DND-41 (cell line): ENCODE results near the gene RELN.

Experiments
- ATAC-seq: fragments of 200-7000 bp; cut with Tn5 transposase; 3 replicates; pipeline ENCODE4 v1.9.1; 2021; ENCODE audit warnings: low read depth; ENCODE audit not compliant: insufficient read depth
- DNase-seq: peaks from one replicate; pipeline ENCODE4 v3.0.0-alpha.2; 2020
- H2AFZ ChIP-seq: 2 replicates; pipeline ENCODE4 v1.6.0; 2012; ENCODE audit warnings: low read depth, low read length
- H3K27ac ChIP-seq: 2 replicates; pipeline ENCODE4 v1.5.1; 2012; ENCODE audit warnings: low read length, inconsistent platforms
- H3K27me3 ChIP-seq: fragments of 200-600 bp; sonication (generic); 2 replicates; pipeline ENCODE4 v1.6.0; 2012; ENCODE audit warnings: low read length, mild to moderate bottlenecking, inconsistent platforms; ENCODE audit not compliant: insufficient read depth, poor library complexity
- H3K36me3 ChIP-seq: 2 replicates; pipeline ENCODE4 v1.5.1; 2012; ENCODE audit warnings: low read length, inconsistent platforms; ENCODE audit not compliant: insufficient read depth
- H3K4me1 ChIP-seq: 2 replicates; pipeline ENCODE4 v1.5.1; 2012; ENCODE audit warnings: mild to moderate bottlenecking, low read length; ENCODE audit not compliant: insufficient read depth
- H3K4me2 ChIP-seq: 2 replicates; pipeline ENCODE4 v1.6.0; 2012; ENCODE audit warnings: mild to moderate bottlenecking, moderate library complexity, low read length, inconsistent platforms; ENCODE audit not compliant: insufficient read depth
- H3K4me3 ChIP-seq, 2 experiments: fragments of 200-600 bp in 1 of 2; shearing (Covaris generic) in 1 of 2; 2 replicates each; pipeline ENCODE4 v1.5.1; 2012 to 2016; ENCODE audit warnings: inconsistent platforms in 2 of 2, low read length in 2 of 2, mild to moderate bottlenecking in 2 of 2, low read depth in 1 of 2, moderate library complexity in 1 of 2
- H3K79me2 ChIP-seq: 2 replicates; pipeline ENCODE4 v1.6.0; 2012; ENCODE audit warnings: low read length, inconsistent platforms; ENCODE audit not compliant: insufficient read depth
- H3K9ac ChIP-seq: 2 replicates; pipeline ENCODE4 v1.6.0; 2012; ENCODE audit warnings: low read depth, mild to moderate bottlenecking, inconsistent platforms, low read length, moderate library complexity
- H3K9me3 ChIP-seq: 2 replicates; pipeline ENCODE4 v1.5.1; 2012; ENCODE audit warnings: low read length, moderate library complexity, mild to moderate bottlenecking, inconsistent platforms; ENCODE audit not compliant: insufficient read depth, severe bottlenecking
- H4K20me1 ChIP-seq: 2 replicates; pipeline ENCODE4 v1.6.0; 2012; ENCODE audit warnings: low read length; ENCODE audit not compliant: insufficient read depth
- EZH2 ChIP-seq: IDR thresholded peaks from 3 replicates; pipeline ENCODE4 v1.6.1; 2012; ENCODE audit warnings: borderline replicate concordance, low read depth, mild to moderate bottlenecking, moderate library complexity, low read length, inconsistent platforms; ENCODE audit not compliant: severe bottlenecking
- TF ChIP-seq, protein P1 (sequence below): IDR thresholded peaks from 2 replicates; pipeline ENCODE4 v1.5.1; 2012; ENCODE audit warnings: borderline replicate concordance, low read length, moderate library complexity, mild to moderate bottlenecking; ENCODE audit not compliant: poor library complexity, severe bottlenecking; ENCODE audit errors: extremely low read depth

The RELN gene

DNA sequence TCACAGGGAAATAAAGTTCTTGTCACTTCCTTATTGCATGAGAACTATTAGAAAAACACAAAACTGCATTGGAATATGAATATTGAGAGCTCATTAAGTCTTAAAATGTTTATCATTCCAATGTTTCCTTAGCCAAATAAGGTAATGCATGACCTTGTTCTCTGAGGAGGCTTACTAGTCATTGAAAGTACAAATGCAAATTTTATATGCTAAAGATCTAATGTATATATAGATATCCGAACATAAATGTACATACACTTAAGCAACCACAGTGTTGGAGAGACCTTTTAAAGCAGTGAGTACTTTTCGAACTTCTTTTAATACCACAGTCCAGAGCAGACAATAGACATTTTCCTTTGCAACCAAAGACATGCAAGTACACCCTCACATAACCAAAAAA, 96.1 kb downstream of the RELN start:
- ATAC-seq (no peak), DNase-seq (no peak)
- no peak for TF ChIP-seq EZH2
- TF ChIP-seq, protein P1, sequence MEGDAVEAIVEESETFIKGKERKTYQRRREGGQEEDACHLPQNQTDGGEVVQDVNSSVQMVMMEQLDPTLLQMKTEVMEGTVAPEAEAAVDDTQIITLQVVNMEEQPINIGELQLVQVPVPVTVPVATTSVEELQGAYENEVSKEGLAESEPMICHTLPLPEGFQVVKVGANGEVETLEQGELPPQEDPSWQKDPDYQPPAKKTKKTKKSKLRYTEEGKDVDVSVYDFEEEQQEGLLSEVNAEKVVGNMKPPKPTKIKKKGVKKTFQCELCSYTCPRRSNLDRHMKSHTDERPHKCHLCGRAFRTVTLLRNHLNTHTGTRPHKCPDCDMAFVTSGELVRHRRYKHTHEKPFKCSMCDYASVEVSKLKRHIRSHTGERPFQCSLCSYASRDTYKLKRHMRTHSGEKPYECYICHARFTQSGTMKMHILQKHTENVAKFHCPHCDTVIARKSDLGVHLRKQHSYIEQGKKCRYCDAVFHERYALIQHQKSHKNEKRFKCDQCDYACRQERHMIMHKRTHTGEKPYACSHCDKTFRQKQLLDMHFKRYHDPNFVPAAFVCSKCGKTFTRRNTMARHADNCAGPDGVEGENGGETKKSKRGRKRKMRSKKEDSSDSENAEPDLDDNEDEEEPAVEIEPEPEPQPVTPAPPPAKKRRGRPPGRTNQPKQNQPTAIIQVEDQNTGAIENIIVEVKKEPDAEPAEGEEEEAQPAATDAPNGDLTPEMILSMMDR: no peak
- no peak overlapping the region for H3K9ac ChIP-seq
- no peak overlapping the region for H3K27ac ChIP-seq
- H4K20me1 ChIP-seq: no peaks in the 10 kb centered on the region
- H3K4me2 ChIP-seq: no peak overlapping the region
- no peaks in the 10 kb centered on the region for H3K4me1 ChIP-seq
- no peak overlapping the region for H3K4me3 ChIP-seq
- peaks cover 4% of the 10 kb centered on the region for H3K27me3 ChIP-seq
- H3K36me3 ChIP-seq: no peaks in the 10 kb centered on the region
- H2AFZ ChIP-seq: no peak overlapping the region
- no peaks in the 10 kb centered on the region for H3K9me3 ChIP-seq
- no peaks in the 10 kb centered on the region for H3K79me2 ChIP-seq

- H4K20me1 ChIP-seq: no peaks in the 10 kb centered on the region
- DNase-seq: no peak
- no peaks in the 10 kb centered on the region for H3K79me2 ChIP-seq
- H3K9me3 ChIP-seq: no peaks in the 10 kb centered on the region
- H2AFZ ChIP-seq: no peak overlapping the region; the same call in 1 of the 2 replicates
- H3K4me1 ChIP-seq: no peaks in the 10 kb centered on the region
- TF ChIP-seq, protein P1: no peak
- no peak for TF ChIP-seq EZH2
- no peak overlapping the region for H3K4me2 ChIP-seq
- H3K4me3 ChIP-seq: no peak overlapping the region
- no peak overlapping the region for H3K9ac ChIP-seq
- ATAC-seq: no peak
- no peak overlapping the region for H3K27ac ChIP-seq
- no peaks in the 10 kb centered on the region for H3K27me3 ChIP-seq
- H3K36me3 ChIP-seq: no peaks in the 10 kb centered on the region
These were observed 100.0 kb downstream of the RELN start for GRCh38 chr7:103889451-103889850.

- TF ChIP-seq EZH2: no peak
- TF ChIP-seq, protein P1: no peak
- H4K20me1 ChIP-seq: no peaks in the 10 kb centered on the region
- H3K4me3 ChIP-seq: no peak overlapping the region
- H3K27ac ChIP-seq: no peak overlapping the region
- DNase-seq: no peak
- H3K79me2 ChIP-seq: no peaks in the 10 kb centered on the region
- no peak for ATAC-seq
- no peak overlapping the region for H3K9ac ChIP-seq
- H3K27me3 ChIP-seq: no peaks in the 10 kb centered on the region
- no peaks in the 10 kb centered on the region for H3K9me3 ChIP-seq
- no peak overlapping the region for H2AFZ ChIP-seq
- H3K4me2 ChIP-seq: no peak overlapping the region
- no peaks in the 10 kb centered on the region for H3K36me3 ChIP-seq
- no peaks in the 10 kb centered on the region for H3K4me1 ChIP-seq
These were observed 100.8 kb downstream of the RELN start for GRCh38 chr7:103888603-103889153.
